ENCODE results near the gene AP3D1. TPM values are rescaled to one million over a fixed set of nuclear protein-coding genes. Genes with fewer than 3 reads are reported as not detected.

AP3D1 gene
- total and polyA plus RNA-seq, 9 of the 15 experiments (the other 6 are each of a cell fraction or from before 2014, with no cell fraction given) = 1.2 to 86.1 (median 35.9) TPM

- TF ChIP-seq ZNF436 (CRISPR knock-in tag; IDR thresholded peaks at IDR 0.05) (no peak), ZNF239 (CRISPR knock-in tag; IDR thresholded peaks at IDR 0.05) (no peak), REST (IDR thresholded peaks at IDR 0.05; ENCODE audit: borderline replicate concordance) (peak; percentile 16; the same call in 1 of the 2 replicates), REST (CRISPR knock-in tag; IDR thresholded peaks at IDR 0.05; ENCODE audit: low read depth) (peak; percentile 63; the same call in 1 of the 2 replicates), ZNF324 (CRISPR knock-in tag; IDR thresholded peaks at IDR 0.05) (no peak), FUS (optimal IDR thresholded peaks at IDR 0.05; ENCODE audit: low read depth, low read length) (peak; percentile 96), NCOA6 (IDR thresholded peaks at IDR 0.05) (no peak), ZEB2 (IDR thresholded peaks at IDR 0.05) (no peak), ZNF311 (CRISPR knock-in tag; IDR thresholded peaks at IDR 0.05) (no peak), ZNF23 (CRISPR knock-in tag; IDR thresholded peaks at IDR 0.05) (no peak), ZNF232 (CRISPR knock-in tag; IDR thresholded peaks at IDR 0.05) (no peak), MEIS2 (IDR thresholded peaks at IDR 0.05; ENCODE audit: partially characterized antibody) (peak; percentile 96), NEUROD1 (IDR thresholded peaks at IDR 0.05; ENCODE audit: borderline replicate concordance, low read depth, low read length, partially characterized antibody) (peak; percentile 28), NRF1 (conservative IDR thresholded peaks at IDR 0.05 in 1 of 2, IDR thresholded peaks at IDR 0.05 in 1 of 2) (peak; percentile 99), ZNF778 (CRISPR knock-in tag; IDR thresholded peaks at IDR 0.05) (no peak), YBX1 (IDR thresholded peaks at IDR 0.05) (no peak), ZBTB8A (IDR thresholded peaks at IDR 0.05; ENCODE audit: partially characterized antibody) (no peak)
- TF ChIP-seq, protein P1, sequence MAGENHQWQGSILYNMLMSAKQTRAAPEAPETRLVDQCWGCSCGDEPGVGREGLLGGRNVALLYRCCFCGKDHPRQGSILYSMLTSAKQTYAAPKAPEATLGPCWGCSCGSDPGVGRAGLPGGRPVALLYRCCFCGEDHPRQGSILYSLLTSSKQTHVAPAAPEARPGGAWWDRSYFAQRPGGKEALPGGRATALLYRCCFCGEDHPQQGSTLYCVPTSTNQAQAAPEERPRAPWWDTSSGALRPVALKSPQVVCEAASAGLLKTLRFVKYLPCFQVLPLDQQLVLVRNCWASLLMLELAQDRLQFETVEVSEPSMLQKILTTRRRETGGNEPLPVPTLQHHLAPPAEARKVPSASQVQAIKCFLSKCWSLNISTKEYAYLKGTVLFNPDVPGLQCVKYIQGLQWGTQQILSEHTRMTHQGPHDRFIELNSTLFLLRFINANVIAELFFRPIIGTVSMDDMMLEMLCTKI (IDR thresholded peaks at IDR 0.05; ENCODE audit: partially characterized antibody) = no peak
Measured at GRCh38 chr19:2050991-2051772, 100.2 kb downstream of the AP3D1 start, which contains the start of gene MKNK2 (continued).
